ENCODE measurements around the gene COL4A5.
"Not testable (repeated sequence)": the region's sequence is repeated elsewhere in the genome, so short reads cannot be mapped to it uniquely, and the experiment has no call there.

COL4A5 gene

DNA sequence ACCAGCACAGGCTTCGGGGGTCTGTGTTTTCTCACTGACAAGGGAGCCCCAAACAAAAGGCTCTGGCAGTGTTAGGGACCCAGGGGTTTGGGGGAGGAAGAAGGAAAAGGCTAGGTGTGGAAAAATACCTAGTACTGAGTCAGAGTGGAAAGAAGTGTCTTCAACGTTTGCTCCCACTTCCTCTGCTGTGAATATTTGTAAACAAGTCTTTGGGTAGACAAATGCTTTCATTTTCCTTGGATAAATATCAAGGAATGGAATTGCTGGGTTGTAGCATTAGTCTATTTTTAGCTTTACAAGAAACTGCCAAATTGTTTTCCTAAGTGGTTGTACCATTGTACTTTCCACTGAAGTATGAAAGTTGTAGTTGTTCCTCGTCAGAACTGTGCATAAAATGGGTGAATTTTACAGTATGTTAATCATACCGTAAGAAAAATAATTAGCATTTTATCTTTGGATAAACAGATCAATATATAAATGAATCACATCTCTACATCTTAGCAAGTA is 17.4 kb downstream of the COL4A5 start:
- no peak for DNase-seq

DNA sequence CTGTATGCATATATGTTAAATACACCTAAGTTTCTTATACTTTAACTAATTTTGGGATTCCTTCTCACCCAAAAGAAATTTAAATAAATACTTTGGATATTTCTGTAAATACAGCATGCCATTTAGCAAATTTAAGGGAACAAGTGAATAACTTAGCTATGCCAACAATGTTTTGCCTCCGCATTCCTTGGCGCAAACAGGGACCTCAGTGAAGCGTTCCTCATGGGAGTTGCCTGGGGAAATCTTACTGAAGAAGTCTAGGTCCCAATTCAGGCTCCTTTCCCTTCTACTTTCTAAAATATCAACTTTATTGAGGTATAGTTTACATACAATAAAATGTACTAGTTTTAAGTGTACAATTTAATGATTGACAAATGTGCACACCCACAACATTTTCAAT is 25.0 kb downstream of the COL4A5 start:
- no peak for DNase-seq

DNA sequence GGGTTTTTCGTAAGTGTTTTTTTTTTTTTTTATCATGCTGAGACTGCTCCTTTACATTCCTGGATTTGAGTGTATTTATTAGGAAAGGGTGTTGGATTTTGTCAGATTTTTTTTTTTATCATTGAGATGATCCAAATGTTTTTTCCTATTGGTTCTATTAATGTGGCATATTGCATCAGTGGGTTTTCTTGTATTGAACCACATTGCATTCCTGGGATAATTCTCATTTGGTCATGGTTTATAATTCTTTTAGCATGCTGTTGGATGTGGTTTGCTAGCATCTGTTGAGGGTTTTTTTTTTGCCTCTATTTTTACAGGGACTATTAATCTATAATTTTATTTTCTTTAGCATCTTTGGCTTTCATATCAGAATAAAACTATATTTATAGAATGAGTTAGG is 28.8 kb downstream of the COL4A5 start:
- DNase-seq: no peak

DNA sequence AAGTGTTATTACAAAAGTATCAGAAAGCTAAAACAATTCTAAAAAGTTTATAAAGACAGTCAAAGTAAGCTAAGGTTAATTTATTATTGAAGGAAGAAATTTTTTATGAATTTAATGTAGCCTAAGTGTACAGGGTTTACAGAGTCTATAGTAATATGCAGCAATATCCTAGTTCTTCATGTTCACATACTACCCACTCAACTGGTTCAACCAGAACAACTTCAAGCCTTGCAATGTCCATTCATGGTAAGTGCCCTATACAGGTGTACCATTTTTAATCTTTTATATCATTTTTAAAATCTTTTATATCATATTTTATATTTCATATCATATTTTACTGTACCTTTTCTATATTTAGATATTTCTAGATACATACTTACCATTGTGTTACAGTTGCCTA is 34.3 kb downstream of the COL4A5 start:
- no peak for DNase-seq

DNA sequence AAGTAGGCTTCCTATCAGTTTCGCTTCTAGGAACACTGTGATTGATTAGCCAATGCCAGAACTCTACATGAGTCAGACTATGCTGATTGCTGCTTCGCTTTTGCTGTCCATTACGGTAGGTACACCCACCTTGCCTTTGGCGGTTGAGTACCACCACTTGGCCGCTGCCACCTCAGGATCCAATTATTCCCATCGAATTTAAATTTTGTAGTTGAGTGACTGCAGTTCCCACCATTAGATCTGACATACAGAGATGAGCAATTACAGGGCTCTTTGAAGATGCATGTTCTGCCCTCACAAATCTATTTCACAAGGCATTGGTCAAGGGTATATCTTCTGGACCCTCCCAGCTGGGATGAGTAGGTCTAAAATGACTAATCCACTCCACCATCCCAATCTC is 41.9 kb downstream of the COL4A5 start:
- not testable (repeated sequence) for DNase-seq

DNA sequence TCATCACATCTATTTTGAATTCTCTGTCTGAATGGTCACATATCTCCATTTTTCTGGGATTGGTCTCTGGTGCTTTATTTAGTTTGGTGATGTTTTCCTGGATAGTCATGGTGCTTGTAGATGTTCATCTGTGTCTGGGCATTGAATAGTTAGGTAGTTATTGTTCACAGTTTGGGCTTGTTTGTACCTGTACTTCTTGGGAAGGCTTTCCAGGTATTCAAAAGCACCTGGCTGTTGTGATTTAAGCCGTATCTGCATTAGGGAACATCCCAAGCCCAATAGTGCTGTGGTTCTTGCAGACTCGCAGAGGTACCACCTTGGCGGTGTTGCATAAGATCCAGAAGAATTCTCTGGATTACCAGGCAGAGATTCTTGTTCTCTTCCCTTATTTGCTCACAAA is 44.6 kb downstream of the COL4A5 start:
- no peak for DNase-seq

DNA sequence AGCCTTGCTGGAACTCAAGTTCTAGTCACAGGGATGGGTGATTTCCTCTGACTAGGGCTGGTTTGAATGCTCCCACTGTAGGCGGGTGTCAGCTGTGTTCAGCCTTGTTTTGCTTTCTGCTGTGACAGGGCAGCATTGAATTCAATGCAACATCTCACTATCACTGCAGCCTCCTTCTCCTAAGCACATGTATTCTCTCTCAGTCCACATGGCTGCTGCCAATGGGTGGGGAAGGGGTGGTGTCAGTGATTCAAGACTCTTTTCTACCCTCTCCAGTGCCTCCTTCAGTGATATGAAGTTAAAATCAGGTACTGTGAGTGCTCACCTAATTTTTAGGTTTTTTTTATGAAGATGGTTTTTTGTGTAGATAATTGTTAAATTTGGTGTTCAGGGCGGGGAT is 46.3 kb downstream of the COL4A5 start:
- DNase-seq: no peak

DNA sequence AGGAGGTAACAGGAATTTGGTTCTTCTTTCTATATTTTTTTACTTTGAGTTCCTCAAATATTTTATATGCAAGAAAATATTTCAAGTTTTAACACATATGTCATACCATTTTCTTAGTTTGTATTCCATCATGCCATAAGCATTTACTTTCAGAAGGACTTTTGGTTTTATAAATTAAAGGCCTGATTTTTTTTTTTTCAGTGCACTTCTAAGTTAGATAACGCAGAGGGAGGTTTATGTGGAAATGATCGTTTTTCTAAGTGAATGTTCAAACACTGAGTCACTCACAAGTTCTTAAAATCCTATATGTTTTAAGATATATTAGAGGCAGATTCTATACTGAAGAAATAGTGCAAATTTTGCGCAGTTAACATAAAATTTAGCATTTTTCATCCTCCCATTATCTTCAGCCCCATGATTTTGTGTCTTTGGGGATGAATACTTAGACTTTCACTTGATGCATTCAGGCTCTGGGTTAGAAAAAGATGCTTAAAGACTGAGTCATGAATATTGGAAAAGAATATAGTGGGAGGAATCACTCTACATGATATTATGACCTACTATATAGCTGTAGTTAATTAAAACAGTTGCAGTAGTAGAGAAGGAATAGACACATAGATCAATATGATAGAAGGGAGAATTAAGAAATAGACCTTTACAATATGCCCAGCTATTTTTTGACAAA is 54.9 kb downstream of the COL4A5 start:
- DNase-seq: no peak

DNA sequence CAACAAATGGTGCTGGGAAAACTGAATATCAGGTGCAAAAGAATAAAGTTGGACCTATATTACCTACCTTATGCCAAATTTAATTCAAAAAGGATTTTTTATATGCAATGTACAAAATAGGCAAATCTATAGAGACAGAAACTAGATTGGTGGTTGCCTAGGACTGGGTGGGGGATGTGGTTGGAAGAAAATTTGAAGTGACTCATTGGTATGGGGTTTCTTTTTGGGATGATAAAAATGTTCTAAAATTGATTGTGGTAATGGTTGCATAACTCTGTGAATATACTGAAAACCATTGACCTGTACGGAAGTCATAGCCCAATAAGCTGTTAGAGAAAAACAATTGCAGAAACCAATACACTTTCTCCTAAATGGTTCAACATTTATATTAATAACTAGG is 72.1 kb downstream of the COL4A5 start:
- no peak for DNase-seq

DNA sequence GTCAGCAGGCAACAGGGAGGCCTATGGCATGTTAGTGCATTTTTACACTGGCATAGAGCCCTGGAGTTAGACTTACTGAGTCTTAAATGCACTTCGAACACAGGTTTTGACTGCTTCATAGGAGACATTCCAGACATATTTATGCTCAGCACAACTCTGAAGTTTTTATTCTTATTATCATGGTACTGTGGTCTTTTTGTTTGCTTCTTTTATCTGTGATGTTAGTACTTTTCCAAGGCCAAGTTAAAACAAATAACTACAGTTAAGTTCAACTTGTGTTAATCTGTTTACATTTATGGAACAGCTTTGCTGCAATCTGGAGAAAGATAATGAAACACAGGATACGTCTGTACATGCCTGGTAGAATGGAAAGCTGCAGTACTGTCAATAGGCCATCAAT is 76.5 kb downstream of the COL4A5 start:
- DNase-seq: no peak

DNA sequence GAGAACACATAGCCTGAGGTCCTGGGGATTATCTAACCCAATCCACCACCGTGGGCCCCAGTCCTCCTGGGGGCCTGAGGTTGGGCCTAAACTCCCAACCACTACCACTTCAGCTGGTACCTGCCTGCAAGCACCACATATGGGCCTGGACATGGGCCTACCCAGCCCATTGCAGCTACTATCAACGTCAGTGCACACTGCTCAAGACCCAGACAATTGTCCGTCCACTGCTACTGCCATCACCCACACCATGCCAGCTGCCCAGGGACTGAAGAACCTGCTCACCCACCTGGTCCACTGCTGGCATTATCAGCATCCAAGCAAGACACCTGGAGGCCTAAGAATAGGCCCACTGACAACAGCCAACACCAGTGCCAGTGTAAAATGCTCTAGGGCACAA is 88.1 kb downstream of the COL4A5 start:
- DNase-seq: no peak

DNA sequence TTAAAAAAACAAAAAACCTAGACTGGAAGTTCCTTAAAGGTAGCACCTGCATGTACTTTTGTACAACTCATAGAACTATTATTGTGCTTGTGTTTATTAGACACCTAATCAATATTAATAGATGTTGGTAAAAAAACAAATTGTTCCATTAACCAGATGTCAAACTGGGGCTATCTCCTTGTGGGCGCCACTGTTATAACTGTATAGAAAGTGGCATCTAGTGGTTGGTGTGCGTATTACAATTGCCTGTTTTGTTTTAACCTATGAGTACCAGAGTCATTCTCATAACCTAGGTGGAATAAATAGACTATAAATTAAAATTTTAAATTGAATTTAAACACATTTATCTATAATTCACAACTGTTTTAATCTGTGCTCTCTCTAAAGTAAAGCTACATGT is 97.4 kb downstream of the COL4A5 start:
- peak; percentile 15 for DNase-seq

DNA sequence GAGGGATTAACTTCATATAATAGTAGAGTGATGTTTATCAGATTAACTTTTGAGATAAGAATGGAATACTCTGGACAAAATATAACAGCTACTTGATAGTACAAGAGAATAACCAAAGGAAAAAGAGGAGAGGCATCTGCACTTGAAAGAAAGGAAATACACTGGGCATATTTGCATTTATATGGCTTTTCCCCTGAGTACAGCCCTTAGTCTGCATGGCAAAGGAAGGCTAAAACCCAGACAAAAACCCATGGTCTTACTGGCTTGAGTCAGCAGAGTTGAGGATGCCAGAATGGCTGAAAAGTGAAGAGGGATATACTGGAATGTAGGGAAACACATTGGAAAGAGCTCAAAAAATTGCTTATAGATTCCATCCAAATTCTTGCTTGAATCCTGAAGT is 101.6 kb downstream of the COL4A5 start:
- no peak for DNase-seq

DNA sequence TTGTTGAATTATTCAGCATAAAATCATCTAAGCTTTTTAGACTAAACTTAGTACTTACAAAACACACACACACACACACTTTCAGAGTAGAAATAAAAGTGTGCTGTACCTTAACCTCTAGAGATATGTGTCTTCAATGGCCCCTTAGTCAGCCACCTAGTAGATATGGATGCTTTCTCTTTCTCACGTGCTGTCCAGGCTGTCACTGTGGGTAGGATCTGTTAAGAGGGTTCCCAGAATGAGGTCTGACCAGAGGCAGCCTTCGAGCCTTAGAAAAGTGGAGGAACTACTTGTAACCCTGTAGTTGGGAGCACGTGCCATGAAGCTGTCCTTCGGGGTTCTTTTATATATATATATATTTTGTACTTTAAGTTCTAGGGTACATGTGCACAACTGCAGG is 117.9 kb downstream of the COL4A5 start:
- DNase-seq: no peak

DNA sequence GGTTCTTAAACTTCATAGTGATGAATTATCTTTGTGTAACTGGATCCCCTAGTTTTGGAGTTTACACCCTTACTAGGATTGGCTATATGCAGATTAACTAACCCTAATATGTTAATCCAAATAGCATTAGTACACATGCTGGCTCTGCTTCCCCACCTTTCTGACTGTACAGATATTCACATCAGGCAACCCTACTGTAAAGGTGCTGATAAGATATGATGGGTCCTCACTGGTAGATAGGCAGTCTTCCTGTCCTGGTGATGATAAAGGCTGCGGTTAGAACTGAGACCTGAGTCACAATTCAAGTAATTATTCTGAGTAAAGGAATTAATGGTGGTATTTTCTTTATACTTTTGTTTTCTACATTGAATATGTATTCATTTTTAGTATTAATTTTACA is 118.6 kb downstream of the COL4A5 start:
- no peak for DNase-seq

DNA sequence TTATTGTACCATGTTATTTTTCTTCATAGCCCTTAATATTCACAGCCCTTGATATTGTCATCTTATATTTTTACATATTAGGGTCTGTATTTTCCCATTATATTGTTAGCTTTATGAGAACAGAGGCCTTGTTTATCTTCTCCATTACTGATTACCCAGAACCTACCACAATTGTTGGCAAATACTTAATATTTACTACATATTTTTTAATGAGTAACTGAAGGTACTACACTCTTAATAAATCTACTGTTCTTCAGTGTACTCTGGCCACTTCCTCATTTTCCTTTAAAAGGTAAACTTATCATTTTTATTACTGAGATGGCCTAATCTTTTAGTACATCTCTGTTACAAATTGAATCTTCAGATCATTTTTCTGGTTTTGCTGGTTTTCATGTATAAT is 133.5 kb downstream of the COL4A5 start:
- DNase-seq: no peak

DNA sequence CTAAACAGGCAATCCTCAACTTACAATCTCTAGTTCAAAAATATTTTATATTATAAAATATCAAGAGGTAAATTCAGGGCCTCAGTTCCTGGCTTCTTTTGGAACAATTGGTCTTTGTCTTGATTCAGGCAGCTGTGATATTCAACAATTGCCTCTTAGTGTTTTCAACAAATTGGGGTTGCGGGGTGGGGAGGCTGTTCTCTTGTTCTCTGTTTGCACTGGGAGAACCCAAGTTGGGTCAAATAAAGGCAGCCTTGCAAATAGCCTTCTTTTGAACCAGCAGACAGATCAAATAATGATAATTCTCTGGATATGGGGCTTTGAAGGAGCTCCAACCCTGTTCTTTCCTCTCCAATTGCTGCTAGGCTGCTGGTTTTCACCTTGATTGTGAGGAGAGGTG is 142.5 kb downstream of the COL4A5 start:
- DNase-seq: peak; percentile 34

DNA sequence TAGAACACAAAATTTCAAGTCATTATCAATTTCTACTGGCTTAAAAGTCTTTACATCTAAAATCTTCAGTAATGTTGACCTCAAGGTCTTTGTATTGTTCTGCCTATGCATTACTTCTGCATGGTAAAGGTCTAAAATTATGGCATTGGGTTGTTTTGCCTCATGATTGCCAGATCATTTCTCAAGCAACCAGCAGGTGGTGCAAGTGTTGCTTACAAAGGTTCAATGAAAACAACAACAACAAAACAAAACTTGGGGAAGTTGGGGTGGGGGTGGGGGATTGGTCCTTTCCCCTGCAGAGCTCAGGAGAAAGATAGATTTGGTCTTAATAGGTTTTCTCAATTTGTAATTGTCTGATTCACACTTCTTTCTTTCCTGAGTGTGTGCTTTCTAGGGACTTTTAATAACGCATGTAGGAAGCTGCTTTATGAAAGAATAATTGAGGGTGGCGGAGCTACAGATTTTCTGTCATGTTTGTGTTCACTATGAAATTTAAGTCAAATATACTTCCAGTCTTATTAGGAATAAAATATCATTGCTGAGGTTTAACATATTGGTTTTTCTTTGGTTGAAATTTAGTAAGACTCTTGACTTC is 145.1 kb downstream of the COL4A5 start:
- DNase-seq: no peak

DNA sequence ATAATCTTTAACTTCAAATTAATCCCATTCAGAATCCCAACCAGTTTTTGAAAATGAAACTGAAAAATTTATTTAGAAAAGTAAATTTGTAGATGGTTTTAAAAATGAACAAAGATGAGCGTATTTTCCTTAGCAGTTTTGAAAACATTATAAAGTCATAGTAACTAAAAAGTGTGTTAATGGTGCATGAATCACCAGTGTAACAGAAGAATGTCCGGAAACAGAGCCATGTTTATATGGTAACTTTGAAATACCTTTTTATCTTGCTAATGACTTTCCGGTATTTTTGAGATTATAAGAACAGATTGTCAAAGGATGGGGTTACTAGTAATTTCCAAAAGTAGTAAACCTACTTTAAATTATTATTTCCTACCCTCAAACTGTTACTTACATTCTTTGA is 150.9 kb downstream of the COL4A5 start:
- no peak for DNase-seq

DNA sequence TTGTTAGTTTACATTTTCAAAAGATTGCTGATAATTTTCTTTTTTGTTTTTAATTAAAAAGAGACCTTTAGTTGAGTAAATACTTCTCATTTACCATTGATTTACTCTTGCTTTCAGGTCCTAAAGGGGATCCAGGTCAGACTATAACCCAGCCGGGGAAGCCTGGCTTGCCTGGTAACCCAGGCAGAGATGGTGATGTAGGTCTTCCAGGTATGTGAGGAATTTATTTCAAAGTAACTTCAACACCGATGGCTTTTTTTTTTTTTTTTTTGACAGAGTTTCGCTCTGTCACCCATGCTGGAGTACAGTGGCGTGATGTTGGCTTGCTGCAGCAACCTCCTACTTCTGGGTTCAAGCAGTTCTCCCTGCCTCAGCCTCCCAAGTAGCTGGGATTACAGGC is 161.6 kb downstream of the COL4A5 start:
- DNase-seq: no peak

DNA sequence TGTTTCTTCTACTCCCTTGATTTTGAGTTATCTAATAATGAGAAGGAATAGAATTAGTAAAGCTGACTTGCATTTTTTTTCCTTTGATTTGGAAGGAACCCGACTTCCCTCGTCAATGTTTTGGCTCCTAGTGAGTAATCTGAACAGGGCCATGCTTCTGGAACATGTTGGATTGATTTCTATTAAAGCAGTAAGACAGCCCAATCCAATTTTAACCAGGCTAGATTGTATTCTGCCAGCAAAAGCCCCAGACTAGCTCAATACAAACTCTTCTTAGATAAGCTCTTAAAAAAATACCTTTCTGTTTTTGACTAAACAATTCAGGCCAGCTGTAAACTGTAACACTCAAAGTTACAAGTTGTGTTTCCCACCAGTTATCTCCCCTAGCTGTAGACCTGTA is 170.5 kb downstream of the COL4A5 start:
- no peak for DNase-seq

DNA sequence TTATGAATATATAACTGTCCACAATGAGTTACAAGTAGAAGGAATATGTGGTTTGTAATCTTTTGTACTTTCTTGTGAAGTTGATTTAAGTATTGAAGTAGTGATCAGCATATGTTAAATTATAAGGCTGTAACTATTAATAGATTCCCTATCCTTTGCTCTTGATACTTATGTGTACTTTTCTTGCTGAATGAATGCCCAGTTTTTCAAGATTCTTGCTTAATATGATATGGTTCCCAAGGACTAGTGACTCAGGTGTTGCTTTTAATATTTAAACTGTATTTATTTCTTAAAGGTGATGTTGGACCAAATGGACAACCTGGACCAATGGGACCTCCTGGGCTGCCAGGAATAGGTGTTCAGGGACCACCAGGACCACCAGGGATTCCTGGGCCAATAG is 175.0 kb downstream of the COL4A5 start:
- DNase-seq: no peak

DNA sequence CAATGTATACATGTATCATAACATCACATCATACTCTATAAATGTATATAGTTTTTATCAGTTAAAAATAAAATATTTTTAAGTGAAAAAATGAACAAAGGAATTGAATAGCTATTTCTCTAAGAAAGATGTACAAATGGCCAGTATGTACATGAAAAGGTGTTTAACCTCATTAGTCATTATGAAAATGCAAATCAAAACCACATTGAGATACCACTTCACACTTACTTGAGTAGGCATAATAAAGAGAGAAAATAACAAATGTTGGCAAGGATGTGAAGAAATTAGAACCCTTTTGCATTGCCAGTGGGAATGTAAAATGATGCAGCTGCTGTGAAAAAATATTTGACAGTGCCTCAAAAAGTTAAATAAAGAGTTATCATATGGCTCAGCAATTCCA is 201.2 kb downstream of the COL4A5 start:
- DNase-seq: no peak

DNA sequence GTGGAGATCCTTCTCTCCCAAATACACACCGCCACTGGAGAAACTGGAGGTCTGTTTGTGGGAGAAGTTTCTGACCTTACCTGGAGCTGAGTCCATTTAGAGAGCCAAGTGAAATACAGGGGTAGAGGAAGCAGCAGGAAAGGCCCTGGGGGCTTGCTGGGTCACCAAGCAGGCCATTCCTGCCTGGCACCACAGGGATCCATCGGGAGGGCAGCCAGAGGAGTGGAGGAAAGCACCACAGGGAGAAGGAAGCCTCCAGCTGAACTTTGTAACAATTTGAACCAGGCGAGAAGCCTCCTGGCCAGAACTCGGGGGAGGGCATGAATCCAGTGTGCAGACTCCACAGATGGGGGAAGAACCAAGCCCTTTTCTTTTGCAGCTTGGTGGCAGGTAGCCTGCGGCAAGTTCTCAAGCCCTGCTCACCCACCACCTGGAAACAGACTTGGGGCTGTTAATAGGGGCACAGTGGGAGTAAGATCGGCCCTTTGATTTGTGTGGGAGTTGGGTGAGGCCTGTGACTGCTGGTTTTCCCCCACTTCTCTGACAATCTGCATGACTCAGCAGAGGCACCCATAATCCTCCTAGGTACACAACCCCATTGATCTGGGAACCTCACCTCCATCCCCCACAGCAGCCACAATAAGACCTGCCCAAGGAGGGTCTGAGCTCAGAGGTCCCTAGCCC is 202.1 kb downstream of the COL4A5 start:
- DNase-seq: no peak

DNA sequence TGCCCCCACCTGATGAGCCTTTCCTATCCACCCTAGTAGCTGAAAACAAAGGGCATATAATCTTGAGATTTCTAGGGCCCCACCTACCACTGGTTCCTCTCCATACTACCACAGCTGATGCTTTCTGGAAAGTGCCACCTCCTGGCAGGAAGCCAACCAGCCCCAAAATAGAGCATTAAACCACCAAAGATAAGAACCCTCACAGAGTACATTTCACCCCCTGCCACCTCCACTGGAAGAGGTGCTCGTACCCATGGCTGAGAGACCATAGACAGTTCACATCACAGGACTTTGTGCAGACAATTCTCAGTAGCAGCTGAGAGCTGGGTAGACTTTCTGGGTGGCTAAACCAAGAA is 202.6 kb downstream of the COL4A5 start:
- DNase-seq: no peak

All from COR-L47 (cell line).